Trophoblast cell (in vitro differentiated cells and primary cell): Measurements from ENCODE around the gene REG3G.

Experiments used
- DNase-seq, 2 donors: peaks; one replicate each; pipeline ENCODE4 v3.0.0-alpha.2; 2016
- H2AFZ ChIP-seq: 2 replicates; pipeline ENCODE4 v1.6.1; 2013; ENCODE audit warnings: low read length, moderate library complexity, mild to moderate bottlenecking; ENCODE audit not compliant: insufficient read depth, poor library complexity
- H2AK5ac ChIP-seq: 2 replicates; pipeline ENCODE4 v1.6.1; 2013; ENCODE audit warnings: mild to moderate bottlenecking, low read length
- H2BK120ac ChIP-seq: 2 replicates; pipeline ENCODE4 v1.6.1; 2013; ENCODE audit warnings: low read length, mild to moderate bottlenecking, moderate library complexity; ENCODE audit not compliant: insufficient read depth, poor library complexity
- H2BK12ac ChIP-seq: 2 replicates; pipeline ENCODE4 v1.6.1; 2013; ENCODE audit warnings: mild to moderate bottlenecking, low read length, moderate library complexity
- H2BK5ac ChIP-seq: 2 replicates; pipeline ENCODE4 v1.6.1; 2013; ENCODE audit warnings: low read length, low read depth, moderate library complexity, mild to moderate bottlenecking; ENCODE audit not compliant: poor library complexity
- H3K14ac ChIP-seq: 2 replicates; pipeline ENCODE4 v1.6.1; 2013; ENCODE audit warnings: mild to moderate bottlenecking, low read length
- H3K18ac ChIP-seq: 2 replicates; pipeline ENCODE4 v1.6.1; 2013; ENCODE audit warnings: mild to moderate bottlenecking, low read length
- H3K23ac ChIP-seq: 2 replicates; pipeline ENCODE4 v1.6.1; 2013; ENCODE audit warnings: low read length
- H3K27ac ChIP-seq: 2 replicates; pipeline ENCODE4 v1.5.1; 2013; ENCODE audit warnings: low read depth, mild to moderate bottlenecking, inconsistent platforms, low read length, moderate library complexity
- H3K27me3 ChIP-seq: 2 replicates; pipeline ENCODE4 v1.6.1; 2013; ENCODE audit warnings: inconsistent platforms, mild to moderate bottlenecking, low read length, moderate library complexity; ENCODE audit not compliant: insufficient read depth
- H3K36me3 ChIP-seq, 2 experiments: 1 replicate in 1 of 2; 2 replicates in 1 of 2; pipeline ENCODE4 v1.6.1; 2013; ENCODE audit warnings: low read length in 2 of 2, mild to moderate bottlenecking in 2 of 2, moderate library complexity in 1 of 2; ENCODE audit not compliant: insufficient read depth in 2 of 2, control insufficient read depth in 1 of 2
- H3K4ac ChIP-seq: 2 replicates; pipeline ENCODE4 v1.6.1; 2013; ENCODE audit warnings: low read depth, mild to moderate bottlenecking, low read length, moderate library complexity
- H3K4me1 ChIP-seq, 2 experiments: 1 replicate in 1 of 2; 2 replicates in 1 of 2; pipeline ENCODE4 v1.6.1; 2013; ENCODE audit warnings: low read length in 2 of 2, mild to moderate bottlenecking in 2 of 2, moderate library complexity in 1 of 2; ENCODE audit not compliant: insufficient read depth in 2 of 2, control insufficient read depth in 1 of 2
- H3K4me2 ChIP-seq: 2 replicates; pipeline ENCODE4 v1.6.1; 2013; ENCODE audit warnings: inconsistent platforms, mild to moderate bottlenecking, low read length, moderate library complexity
- H3K4me3 ChIP-seq: 2 replicates; pipeline ENCODE4 v1.5.1; 2013; ENCODE audit warnings: mild to moderate bottlenecking, low read depth, low read length, inconsistent platforms
- H3K79me1 ChIP-seq: one replicate; pipeline ENCODE4 v1.6.1; 2013; ENCODE audit warnings: low read length
- H3K79me2 ChIP-seq: 2 replicates; pipeline ENCODE4 v1.6.1; 2013; ENCODE audit warnings: low read length, mild to moderate bottlenecking; ENCODE audit not compliant: control insufficient read depth, insufficient read depth, poor library complexity
- H3K9ac ChIP-seq: 2 replicates; pipeline ENCODE4 v1.6.1; 2013; ENCODE audit warnings: mild to moderate bottlenecking, low read length
- H3K9me3 ChIP-seq: 2 replicates; pipeline ENCODE4 v1.6.1; 2013; ENCODE audit warnings: low read depth, mild to moderate bottlenecking, control low read depth, inconsistent platforms, low read length; ENCODE audit not compliant: insufficient read depth
- H4K12ac ChIP-seq: 2 replicates; pipeline ENCODE4 v1.6.1; 2013; ENCODE audit warnings: low read depth, mild to moderate bottlenecking, low read length, moderate library complexity
- H4K8ac ChIP-seq: 2 replicates; pipeline ENCODE4 v1.6.1; 2013; ENCODE audit warnings: low read depth, mild to moderate bottlenecking, low read length, moderate library complexity
- H4K91ac ChIP-seq: one replicate; pipeline ENCODE4 v1.6.1; 2013; ENCODE audit warnings: low read depth, mild to moderate bottlenecking, low read length, moderate library complexity
- WGBS: extraction: QIAGEN DNeasy Blood & Tissue Kit; methylation state at CpG from one replicate; pipeline ENCODE4 v1.1.7; 2013; ENCODE audit warnings: missing lambda C conversion rate; ENCODE audit not compliant: insufficient read length, insufficient coverage; ENCODE audit errors: extremely low coverage; 5-methylcytosine and 5-hydroxymethylcytosine counted together

Gene REG3G

DNA sequence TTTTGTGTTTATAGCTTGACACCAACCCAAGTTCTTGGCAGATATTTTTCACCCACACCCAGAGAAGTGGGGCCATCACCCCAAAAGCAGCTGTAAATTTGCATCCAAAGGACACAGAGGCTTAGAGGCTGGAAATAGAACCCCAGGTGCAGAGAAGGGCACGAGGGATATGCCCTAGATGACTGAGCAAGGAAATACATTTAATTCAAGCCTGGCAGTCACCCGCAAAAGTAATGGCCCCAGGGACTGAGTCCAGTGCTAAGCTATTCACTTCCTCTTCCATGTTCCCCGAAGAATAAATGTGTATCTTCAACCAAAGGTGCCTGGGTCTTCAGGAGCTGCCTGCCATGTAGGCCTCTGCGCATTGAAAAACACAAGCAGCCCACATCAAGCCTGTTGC is 14.0 kb upstream of the REG3G start:
- Histone ChIP-seq H4K91ac (no peak overlapping the region), H3K4me3 (no peak overlapping the region), H2AFZ (no peak overlapping the region), H3K27ac (no peak overlapping the region), H2AK5ac (no peak overlapping the region), H3K4ac (no peak overlapping the region), H3K9ac (no peak overlapping the region), H2BK120ac (no peak overlapping the region), H3K27me3 (no peaks in the 10 kb centered on the region), H3K4me2 (no peak overlapping the region), H3K14ac (no peak overlapping the region), H3K36me3 (no peaks in the 10 kb centered on the region), H2BK5ac (no peak overlapping the region), H3K79me2 (no peaks in the 10 kb centered on the region), H3K4me1 (peaks cover 0 to 2% of the 10 kb centered on the region in 2 experiments), H3K9me3 (no peaks in the 10 kb centered on the region), H3K18ac (no peak overlapping the region), H4K12ac (no peak overlapping the region), H2BK12ac (no peak overlapping the region), H3K79me1 (no peaks in the 10 kb centered on the region), H4K8ac (no peak overlapping the region), H3K23ac (no peak overlapping the region)
- DNase-seq, result no peak
- WGBS, result no CpG with 5 or more reads among the region's 4 CpGs

DNA sequence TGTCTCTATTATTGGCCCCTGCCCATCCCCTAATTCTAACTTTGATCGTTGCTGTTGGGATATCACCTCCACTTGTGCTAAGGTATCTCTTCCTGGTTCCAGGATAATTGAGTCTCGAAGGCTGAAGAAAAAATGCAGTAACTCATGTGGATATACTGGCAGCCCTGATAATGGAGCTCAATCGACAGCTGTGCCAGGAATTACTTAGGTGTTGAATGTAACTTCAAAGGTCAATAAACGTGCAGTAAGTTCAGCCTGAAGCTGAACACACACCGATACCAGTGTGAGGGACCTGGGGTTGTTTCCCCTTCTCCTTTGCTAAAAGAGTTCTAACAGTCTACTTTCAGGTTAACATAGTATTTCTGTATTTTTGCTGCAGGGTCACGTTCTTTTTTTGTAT is 11.9 kb upstream of the REG3G start:
- H3K4me1 ChIP-seq, result no peaks in the 10 kb centered on the region
- DNase-seq, result no peak
- no peaks in the 10 kb centered on the region for H3K79me2 ChIP-seq
- H4K91ac ChIP-seq, result no peak overlapping the region
- no peak overlapping the region for H3K23ac ChIP-seq
- no peak overlapping the region for H2AK5ac ChIP-seq
- no peak overlapping the region for H4K8ac ChIP-seq
- no peak overlapping the region for H2BK5ac ChIP-seq
- no peak overlapping the region for H3K4ac ChIP-seq
- no peak overlapping the region for H3K14ac ChIP-seq
- no peaks in the 10 kb centered on the region for H3K9me3 ChIP-seq
- no peaks in the 10 kb centered on the region for H3K36me3 ChIP-seq
- H2AFZ ChIP-seq, result no peak overlapping the region
- H3K18ac ChIP-seq, result no peak overlapping the region
- H3K9ac ChIP-seq, result no peak overlapping the region
- no peak overlapping the region for H3K4me3 ChIP-seq
- H3K27me3 ChIP-seq, result no peaks in the 10 kb centered on the region
- no peak overlapping the region for H4K12ac ChIP-seq
- H2BK120ac ChIP-seq, result no peak overlapping the region
- no peak overlapping the region for H2BK12ac ChIP-seq
- no CpG with 5 or more reads among the region's 6 CpGs for WGBS
- no peak overlapping the region for H3K27ac ChIP-seq
- no peaks in the 10 kb centered on the region for H3K79me1 ChIP-seq
- no peak overlapping the region for H3K4me2 ChIP-seq

DNA sequence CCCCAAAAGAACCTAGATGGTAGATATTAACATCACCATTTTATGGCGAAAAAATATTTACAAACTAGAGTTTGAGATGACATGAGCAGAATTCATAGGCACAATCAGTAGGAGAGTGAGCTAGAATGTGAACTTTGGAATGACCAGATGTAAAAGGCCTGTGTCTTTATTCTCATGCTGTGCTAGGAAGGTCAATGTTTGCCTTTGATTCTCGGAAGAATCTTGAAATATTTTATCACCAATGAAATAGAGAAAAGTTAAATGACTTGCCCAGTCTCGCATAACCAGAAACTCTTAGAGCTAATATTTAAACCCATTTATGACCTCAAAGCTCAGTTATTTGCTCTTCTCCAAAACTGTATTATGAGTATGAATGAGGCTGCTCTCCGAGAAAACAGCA is 9.2 kb upstream of the REG3G start:
- no peak overlapping the region for H4K12ac ChIP-seq
- no peak overlapping the region for H3K4me3 ChIP-seq
- H3K9ac ChIP-seq, result no peak overlapping the region
- H3K9me3 ChIP-seq, result no peaks in the 10 kb centered on the region
- no peak overlapping the region for H3K14ac ChIP-seq
- DNase-seq, result no peak
- no peak overlapping the region for H4K8ac ChIP-seq
- H3K4me1 ChIP-seq, result no peaks in the 10 kb centered on the region
- WGBS, result no CpG with 5 or more reads among the region's 4 CpGs
- no peak overlapping the region for H3K4me2 ChIP-seq
- no peak overlapping the region for H3K18ac ChIP-seq
- H3K36me3 ChIP-seq, result no peaks in the 10 kb centered on the region
- H3K79me2 ChIP-seq, result no peaks in the 10 kb centered on the region
- H2AK5ac ChIP-seq, result no peak overlapping the region
- no peak overlapping the region for H2AFZ ChIP-seq
- H3K27ac ChIP-seq, result no peak overlapping the region
- H3K27me3 ChIP-seq, result no peaks in the 10 kb centered on the region
- no peak overlapping the region for H3K23ac ChIP-seq
- no peak overlapping the region for H4K91ac ChIP-seq
- no peak overlapping the region for H2BK120ac ChIP-seq
- no peak overlapping the region for H2BK12ac ChIP-seq
- H3K79me1 ChIP-seq, result no peaks in the 10 kb centered on the region
- no peak overlapping the region for H2BK5ac ChIP-seq
- H3K4ac ChIP-seq, result no peak overlapping the region

DNA sequence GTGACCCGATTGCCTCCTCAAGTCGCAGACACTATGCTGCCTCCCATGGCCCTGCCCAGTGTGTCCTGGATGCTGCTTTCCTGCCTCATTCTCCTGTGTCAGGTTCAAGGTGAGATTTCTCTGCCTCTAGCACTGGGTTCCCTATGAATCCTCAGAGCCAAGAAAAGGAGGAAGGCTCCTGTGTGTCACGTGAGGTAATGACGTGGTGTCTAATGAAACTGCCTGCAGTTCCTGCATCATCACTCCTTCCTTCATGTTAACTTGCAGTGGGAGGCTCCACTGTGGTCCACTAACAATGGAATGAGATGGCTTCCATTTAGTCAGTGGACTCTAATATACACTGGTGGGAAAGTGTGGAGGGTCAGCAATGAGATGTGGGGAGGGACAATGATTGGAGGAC is 559 bp downstream of the REG3G start:
- Histone ChIP-seq H2BK12ac (no peak overlapping the region), H4K8ac (no peak overlapping the region)

More for the DNA sequence above, 559 bp downstream of the REG3G start:
- H3K4me3 ChIP-seq, result no peak overlapping the region
- DNase-seq, result no peak
- no peak overlapping the region for H3K4ac ChIP-seq
- H3K9ac ChIP-seq, result no peak overlapping the region
- H3K79me2 ChIP-seq, result no peaks in the 10 kb centered on the region
- no peak overlapping the region for H4K12ac ChIP-seq
- no peak overlapping the region for H2AK5ac ChIP-seq
- H3K4me1 ChIP-seq, result no peaks in the 10 kb centered on the region
- H2AFZ ChIP-seq, result no peak overlapping the region
- WGBS, result no CpG with 5 or more reads among the region's 4 CpGs
- H3K4me2 ChIP-seq, result no peak overlapping the region
- H3K79me1 ChIP-seq, result no peaks in the 10 kb centered on the region
- no peaks in the 10 kb centered on the region for H3K27me3 ChIP-seq
- no peak overlapping the region for H2BK5ac ChIP-seq
- no peaks in the 10 kb centered on the region for H3K36me3 ChIP-seq
- H3K14ac ChIP-seq, result no peak overlapping the region
- H3K9me3 ChIP-seq, result no peaks in the 10 kb centered on the region
- H4K91ac ChIP-seq, result no peak overlapping the region
- no peak overlapping the region for H3K23ac ChIP-seq
- H2BK120ac ChIP-seq, result no peak overlapping the region
- no peak overlapping the region for H3K27ac ChIP-seq
- no peak overlapping the region for H3K18ac ChIP-seq
